Retinal pigment epithelial cell (primary cell): ENCODE measurements around the gene FSTL3.

Experiments
- DNase-seq: peaks from one replicate; pipeline ENCODE4 v3.0.0-alpha.2; 2010; ENCODE audit warnings: low read depth
- H3K4me3 ChIP-seq: 2 replicates; pipeline ENCODE4 v1.5.1; 2011; ENCODE audit warnings: mild to moderate bottlenecking, low read length, control low read depth, moderate library complexity
- CTCF ChIP-seq: conservative IDR thresholded peaks from 2 replicates; pipeline ENCODE4 v1.5.1; 2011; ENCODE audit warnings: low read depth, low read length, control low read depth, inconsistent platforms

Gene FSTL3

GRCh38 chr19:681029-682019 is 5.1 kb downstream of the FSTL3 start:
- no peak for TF ChIP-seq CTCF
- no peak overlapping the region for H3K4me3 ChIP-seq
- DNase-seq = no peak

GRCh38 chr19:682678-683320 is 6.6 kb downstream of the FSTL3 start:
- no peak for TF ChIP-seq CTCF
- DNase-seq = no peak
- H3K4me3 ChIP-seq = no peak overlapping the region

GRCh38 chr19:685454-685931 is 9.3 kb downstream of the FSTL3 start:
- no peak for TF ChIP-seq CTCF
- H3K4me3 ChIP-seq = no peak overlapping the region
- no peak for DNase-seq

GRCh38 chr19:686589-687297 is 10.6 kb downstream of the FSTL3 start:
- DNase-seq = no peak
- TF ChIP-seq CTCF = no peak
- H3K4me3 ChIP-seq = no peak overlapping the region

GRCh38 chr19:687569-688166 is 11.5 kb downstream of the FSTL3 start:
- no peak for TF ChIP-seq CTCF
- H3K4me3 ChIP-seq = no peak overlapping the region
- DNase-seq = no peak

GRCh38 chr19:688214-688613 is 12.0 kb downstream of the FSTL3 start:
- no peak for DNase-seq

More at GRCh38 chr19:688214-688613, 12.0 kb downstream of the FSTL3 start:
- H3K4me3 ChIP-seq = no peak overlapping the region
- no peak for TF ChIP-seq CTCF
